WTC11 (cell line): ENCODE measurements around the gene NPAS3. TPM values are rescaled to one million over a fixed set of nuclear protein-coding genes. Genes with fewer than 3 reads are reported as not detected.

Experiments
- ATAC-seq: fragments of 200-7000 bp; cut with Tn5 transposase; 2 replicates; pipeline ENCODE4 v1.10.0; 2021; ENCODE audit warnings: mild to moderate bottlenecking, moderate library complexity
- CTCF ChIA-PET: fragments of 300-600 bp; sonication (Branson Sonifier 250); formaldehyde crosslinking; loops from one replicate; lab custom pipeline; 2021; ENCODE audit warnings: antibody characterized with exemption; lab: Charles Lee
- POLR2A ChIA-PET: fragments of 350-600 bp; sonication (Branson Sonifier 250); formaldehyde crosslinking; loops from one replicate; lab custom pipeline; 2021; ENCODE audit warnings: antibody characterized with exemption; lab: Charles Lee
- DNase-seq: peaks from one replicate; pipeline ENCODE4 v3.0.0; 2021; ENCODE audit warnings: low spot score
- H3K27ac Mint-ChIP-seq: 2 replicates; pipeline ENCODE4 v1.8.0; 2021; ENCODE audit warnings: mixed read lengths
- H3K27me3 Mint-ChIP-seq: 2 replicates; pipeline ENCODE4 v1.8.0; 2021; ENCODE audit warnings: low read depth, mild to moderate bottlenecking, moderate library complexity, mixed read lengths
- H3K36me3 Mint-ChIP-seq: 2 replicates; pipeline ENCODE4 v1.8.0; 2021; ENCODE audit warnings: mixed read lengths
- H3K4me1 Mint-ChIP-seq: 2 replicates; pipeline ENCODE4 v1.8.0; 2022; ENCODE audit warnings: mixed read lengths
- H3K4me3 Mint-ChIP-seq: 2 replicates; pipeline ENCODE4 v1.8.0; 2021; ENCODE audit warnings: mild to moderate bottlenecking, moderate library complexity, mixed read lengths
- H3K9me3 Mint-ChIP-seq: 2 replicates; pipeline ENCODE4 v1.8.0; 2021; ENCODE audit warnings: mixed read lengths
- CREM ChIP-seq: sonication (generic); formaldehyde crosslinking; IDR thresholded peaks from 2 replicates; pipeline ENCODE4 v1.8.1; 2022; ENCODE audit warnings: mild to moderate bottlenecking, missing genetic modification reagents, moderate library complexity
- ESRRA ChIP-seq: sonication (generic); formaldehyde crosslinking; IDR thresholded peaks from 2 replicates; pipeline ENCODE4 v1.8.1; 2022; ENCODE audit warnings: mild to moderate bottlenecking, missing genetic modification reagents, borderline replicate concordance
- FOXP1 ChIP-seq: sonication (generic); formaldehyde crosslinking; IDR thresholded peaks from 2 replicates; pipeline ENCODE4 v1.8.0; 2022; ENCODE audit warnings: missing genetic modification reagents, mild to moderate bottlenecking, moderate library complexity, borderline replicate concordance
- GABPB1 ChIP-seq: sonication (generic); formaldehyde crosslinking; IDR thresholded peaks from 2 replicates; pipeline ENCODE4 v1.8.1; 2023; ENCODE audit warnings: mild to moderate bottlenecking, missing genetic modification reagents
- JAZF1 ChIP-seq: fragments of 250-450 bp; sonication (Bioruptor Pico); IDR thresholded peaks from 2 replicates; pipeline ENCODE4 v1.9.0; 2021; ENCODE audit warnings: moderate library complexity, mild to moderate bottlenecking, inconsistent platforms
- KAT7 ChIP-seq: sonication (generic); formaldehyde crosslinking; IDR thresholded peaks from 2 replicates; pipeline ENCODE4 v1.8.1; 2023; ENCODE audit warnings: missing genetic modification reagents, mild to moderate bottlenecking, borderline replicate concordance
- MXD4 ChIP-seq: fragments of 250-450 bp; sonication (Bioruptor Pico); IDR thresholded peaks from 2 replicates; pipeline ENCODE4 v1.8.0; 2021; ENCODE audit warnings: mild to moderate bottlenecking, moderate library complexity, borderline replicate concordance
- NFYB ChIP-seq: sonication (generic); formaldehyde crosslinking; conservative IDR thresholded peaks from 2 replicates; pipeline ENCODE4 v1.8.0; 2022; ENCODE audit warnings: low read depth, missing genetic modification reagents
- TEAD1 ChIP-seq: sonication (generic); formaldehyde crosslinking; IDR thresholded peaks from 2 replicates; pipeline ENCODE4 v1.8.0; 2022; ENCODE audit warnings: mild to moderate bottlenecking, missing genetic modification reagents
- ZNF232 ChIP-seq: sonication (generic); formaldehyde crosslinking; IDR thresholded peaks from 2 replicates; pipeline ENCODE4 v1.8.0; 2022; ENCODE audit warnings: mild to moderate bottlenecking, missing genetic modification reagents
- ZNF396 ChIP-seq: fragments of 250-450 bp; sonication (Bioruptor Pico); IDR thresholded peaks from 2 replicates; pipeline ENCODE4 v1.8.0; 2021; ENCODE audit warnings: mild to moderate bottlenecking, moderate library complexity, borderline replicate concordance
- total RNA-seq: library from RNA; stranded (reverse); gene quantifications from 3 replicates; pipeline ENCODE4 v1.2.3, GENCODE V29; 2021
- TF ChIP-seq, protein P1 (sequence below): fragments of 250-450 bp; sonication (Bioruptor Pico); IDR thresholded peaks from 2 replicates; pipeline ENCODE4 v1.9.0; 2021; ENCODE audit warnings: mild to moderate bottlenecking, borderline replicate concordance
- TF ChIP-seq, protein P2 (sequence below): sonication (generic); formaldehyde crosslinking; IDR thresholded peaks from 2 replicates; pipeline ENCODE4 v1.8.0; 2023; ENCODE audit warnings: missing genetic modification reagents
- TF ChIP-seq, protein P3 (sequence below): sonication (generic); formaldehyde crosslinking; IDR thresholded peaks from 2 replicates; pipeline ENCODE4 v1.8.1; 2023; ENCODE audit warnings: mild to moderate bottlenecking, missing genetic modification reagents, moderate library complexity
- TF ChIP-seq, protein P4 (sequence below): sonication (generic); formaldehyde crosslinking; IDR thresholded peaks from 2 replicates; pipeline ENCODE4 v1.8.0; 2022; ENCODE audit warnings: mild to moderate bottlenecking, missing genetic modification reagents
- TF ChIP-seq, protein P5 (sequence below): sonication (generic); formaldehyde crosslinking; IDR thresholded peaks from 2 replicates; pipeline ENCODE4 v1.8.0; 2022; ENCODE audit warnings: mild to moderate bottlenecking, missing genetic modification reagents

The NPAS3 gene
- total RNA-seq, 1 experiment from 2014 or later: 3.2 TPM

DNA sequence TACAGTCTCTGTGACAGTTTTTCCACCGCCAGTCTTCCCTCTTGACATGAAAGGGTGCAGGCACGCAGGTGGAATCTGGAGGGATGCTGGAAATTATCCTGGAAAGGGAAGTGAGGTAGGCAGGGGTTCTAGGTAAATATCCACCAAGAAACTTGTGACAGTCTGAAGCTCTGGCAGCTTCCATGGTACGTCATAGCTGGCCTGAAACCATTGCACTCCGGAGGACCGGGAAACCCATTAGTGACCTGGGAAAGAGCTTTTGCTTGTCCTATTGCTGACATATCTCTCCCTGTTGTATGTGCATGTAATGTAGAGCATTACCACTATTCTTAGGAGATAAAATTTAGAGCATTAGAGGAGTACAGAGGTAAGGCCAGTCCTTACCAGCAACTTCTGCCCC, 736.2 kb downstream of the NPAS3 start (continued):
- TF ChIP-seq, protein P1, sequence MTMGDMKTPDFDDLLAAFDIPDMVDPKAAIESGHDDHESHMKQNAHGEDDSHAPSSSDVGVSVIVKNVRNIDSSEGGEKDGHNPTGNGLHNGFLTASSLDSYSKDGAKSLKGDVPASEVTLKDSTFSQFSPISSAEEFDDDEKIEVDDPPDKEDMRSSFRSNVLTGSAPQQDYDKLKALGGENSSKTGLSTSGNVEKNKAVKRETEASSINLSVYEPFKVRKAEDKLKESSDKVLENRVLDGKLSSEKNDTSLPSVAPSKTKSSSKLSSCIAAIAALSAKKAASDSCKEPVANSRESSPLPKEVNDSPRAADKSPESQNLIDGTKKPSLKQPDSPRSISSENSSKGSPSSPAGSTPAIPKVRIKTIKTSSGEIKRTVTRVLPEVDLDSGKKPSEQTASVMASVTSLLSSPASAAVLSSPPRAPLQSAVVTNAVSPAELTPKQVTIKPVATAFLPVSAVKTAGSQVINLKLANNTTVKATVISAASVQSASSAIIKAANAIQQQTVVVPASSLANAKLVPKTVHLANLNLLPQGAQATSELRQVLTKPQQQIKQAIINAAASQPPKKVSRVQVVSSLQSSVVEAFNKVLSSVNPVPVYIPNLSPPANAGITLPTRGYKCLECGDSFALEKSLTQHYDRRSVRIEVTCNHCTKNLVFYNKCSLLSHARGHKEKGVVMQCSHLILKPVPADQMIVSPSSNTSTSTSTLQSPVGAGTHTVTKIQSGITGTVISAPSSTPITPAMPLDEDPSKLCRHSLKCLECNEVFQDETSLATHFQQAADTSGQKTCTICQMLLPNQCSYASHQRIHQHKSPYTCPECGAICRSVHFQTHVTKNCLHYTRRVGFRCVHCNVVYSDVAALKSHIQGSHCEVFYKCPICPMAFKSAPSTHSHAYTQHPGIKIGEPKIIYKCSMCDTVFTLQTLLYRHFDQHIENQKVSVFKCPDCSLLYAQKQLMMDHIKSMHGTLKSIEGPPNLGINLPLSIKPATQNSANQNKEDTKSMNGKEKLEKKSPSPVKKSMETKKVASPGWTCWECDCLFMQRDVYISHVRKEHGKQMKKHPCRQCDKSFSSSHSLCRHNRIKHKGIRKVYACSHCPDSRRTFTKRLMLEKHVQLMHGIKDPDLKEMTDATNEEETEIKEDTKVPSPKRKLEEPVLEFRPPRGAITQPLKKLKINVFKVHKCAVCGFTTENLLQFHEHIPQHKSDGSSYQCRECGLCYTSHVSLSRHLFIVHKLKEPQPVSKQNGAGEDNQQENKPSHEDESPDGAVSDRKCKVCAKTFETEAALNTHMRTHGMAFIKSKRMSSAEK (CRISPR knock-in tag): no peak
- TF ChIP-seq FOXP1 (no peak), NFYB (CRISPR knock-in tag) (no peak), MXD4 (CRISPR knock-in tag) (no peak)

DNA sequence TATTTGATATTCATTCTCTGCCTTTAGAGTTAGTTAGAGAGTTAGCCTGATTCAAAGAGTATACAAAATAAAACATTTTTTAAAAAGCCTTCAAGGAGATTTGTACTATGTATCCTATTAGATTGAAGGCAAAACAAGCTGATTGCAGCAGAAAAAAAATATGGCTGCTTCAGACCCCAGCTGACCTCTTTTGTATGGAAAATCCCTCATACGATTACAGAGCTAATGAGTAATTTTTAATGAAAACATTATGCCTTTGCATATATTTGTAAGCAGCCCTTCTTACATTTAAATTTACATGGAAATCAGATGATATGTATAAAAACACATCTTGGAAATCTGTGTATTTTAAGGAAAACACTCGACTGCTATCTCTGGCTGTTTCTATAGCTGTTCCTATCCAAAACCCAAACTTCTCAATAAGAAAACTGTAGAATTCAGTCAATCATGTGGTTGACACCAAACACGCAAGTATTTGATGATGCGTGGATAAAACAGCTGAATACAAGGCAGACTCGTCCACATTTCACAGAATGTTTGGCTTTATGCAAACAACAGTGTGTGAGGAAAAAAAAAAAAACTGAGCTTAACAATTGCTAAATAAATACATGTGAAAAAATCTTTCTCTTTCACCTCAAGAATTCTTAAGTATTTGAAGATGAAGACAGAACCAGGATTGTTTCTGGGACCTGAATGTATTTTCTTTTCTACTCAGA, 736.9 kb downstream of the NPAS3 start:
- Mint-ChIP-seq H3K9me3 (peaks cover under 1% of the 10 kb centered on the region), H3K27ac (no peak overlapping the region), H3K4me1 (peaks cover 39% of the 10 kb centered on the region), H3K36me3 (peaks cover 1% of the 10 kb centered on the region; the same call in 1 of the 2 replicates), H3K4me3 (no peak overlapping the region), H3K27me3 (no peaks in the 10 kb centered on the region)
- ChIA-PET POLR2A (no interaction called here), CTCF (interaction anchor here (0.6 to 2.0 kb wide), 28 partner anchors 10 to 966 kb away, joined by 3 to 34 read pairs (median 4); no protein-coding TSS in a partner anchor)
- TF ChIP-seq ESRRA (CRISPR knock-in tag) (no peak), TEAD1 (CRISPR knock-in tag) (no peak), JAZF1 (CRISPR knock-in tag) (no peak), KAT7 (CRISPR knock-in tag) (no peak), GABPB1 (CRISPR knock-in tag) (no peak), ZNF232 (CRISPR knock-in tag) (no peak)
- TF ChIP-seq, protein P2, sequence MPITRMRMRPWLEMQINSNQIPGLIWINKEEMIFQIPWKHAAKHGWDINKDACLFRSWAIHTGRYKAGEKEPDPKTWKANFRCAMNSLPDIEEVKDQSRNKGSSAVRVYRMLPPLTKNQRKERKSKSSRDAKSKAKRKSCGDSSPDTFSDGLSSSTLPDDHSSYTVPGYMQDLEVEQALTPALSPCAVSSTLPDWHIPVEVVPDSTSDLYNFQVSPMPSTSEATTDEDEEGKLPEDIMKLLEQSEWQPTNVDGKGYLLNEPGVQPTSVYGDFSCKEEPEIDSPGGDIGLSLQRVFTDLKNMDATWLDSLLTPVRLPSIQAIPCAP: no peak
- DNase-seq (no peak), ATAC-seq (no peak)

DNA sequence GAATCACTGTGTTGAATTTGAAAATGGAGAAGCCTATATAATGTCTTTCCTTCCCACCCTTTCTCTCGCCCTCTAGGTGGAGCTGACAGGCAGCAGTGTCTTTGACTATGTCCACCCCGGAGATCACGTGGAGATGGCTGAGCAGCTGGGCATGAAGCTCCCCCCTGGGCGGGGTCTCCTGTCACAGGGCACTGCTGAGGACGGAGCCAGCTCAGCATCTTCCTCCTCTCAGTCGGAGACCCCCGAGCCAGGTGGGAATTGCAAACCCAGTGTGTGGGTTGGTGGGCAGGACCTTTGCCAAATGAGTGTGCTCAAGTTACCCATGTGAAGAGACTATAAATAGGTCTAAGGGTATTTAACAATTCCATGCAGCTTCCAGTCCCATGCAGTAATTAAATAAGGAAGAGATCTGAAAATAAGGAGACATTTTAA, 737.5 kb downstream of the NPAS3 start:
- H3K4me1 Mint-ChIP-seq: peaks cover 36% of the 10 kb centered on the region
- H3K36me3 Mint-ChIP-seq: no peaks in the 10 kb centered on the region
- H3K9me3 Mint-ChIP-seq: no peaks in the 10 kb centered on the region
- H3K27me3 Mint-ChIP-seq: no peaks in the 10 kb centered on the region
- TF ChIP-seq ZNF396 (CRISPR knock-in tag): no peak
- TF ChIP-seq, protein P3, sequence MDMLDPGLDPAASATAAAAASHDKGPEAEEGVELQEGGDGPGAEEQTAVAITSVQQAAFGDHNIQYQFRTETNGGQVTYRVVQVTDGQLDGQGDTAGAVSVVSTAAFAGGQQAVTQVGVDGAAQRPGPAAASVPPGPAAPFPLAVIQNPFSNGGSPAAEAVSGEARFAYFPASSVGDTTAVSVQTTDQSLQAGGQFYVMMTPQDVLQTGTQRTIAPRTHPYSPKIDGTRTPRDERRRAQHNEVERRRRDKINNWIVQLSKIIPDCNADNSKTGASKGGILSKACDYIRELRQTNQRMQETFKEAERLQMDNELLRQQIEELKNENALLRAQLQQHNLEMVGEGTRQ (CRISPR knock-in tag): peak; percentile 93
- TF ChIP-seq, protein P4, sequence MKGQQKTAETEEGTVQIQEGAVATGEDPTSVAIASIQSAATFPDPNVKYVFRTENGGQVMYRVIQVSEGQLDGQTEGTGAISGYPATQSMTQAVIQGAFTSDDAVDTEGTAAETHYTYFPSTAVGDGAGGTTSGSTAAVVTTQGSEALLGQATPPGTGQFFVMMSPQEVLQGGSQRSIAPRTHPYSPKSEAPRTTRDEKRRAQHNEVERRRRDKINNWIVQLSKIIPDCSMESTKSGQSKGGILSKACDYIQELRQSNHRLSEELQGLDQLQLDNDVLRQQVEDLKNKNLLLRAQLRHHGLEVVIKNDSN (CRISPR knock-in tag): peak; percentile 93
- no peak for TF ChIP-seq CREM
- TF ChIP-seq, protein P5, sequence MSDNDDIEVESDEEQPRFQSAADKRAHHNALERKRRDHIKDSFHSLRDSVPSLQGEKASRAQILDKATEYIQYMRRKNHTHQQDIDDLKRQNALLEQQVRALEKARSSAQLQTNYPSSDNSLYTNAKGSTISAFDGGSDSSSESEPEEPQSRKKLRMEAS (CRISPR knock-in tag): peak; percentile 54; the same call in 1 of the 2 replicates
- H3K27ac Mint-ChIP-seq: no peak overlapping the region
- peak overlapping the region; percentile 25; the same call in 1 of the 2 replicates for H3K4me3 Mint-ChIP-seq
- peak; percentile 97 for ATAC-seq
- POLR2A ChIA-PET: no interaction called here
- DNase-seq: peak; percentile 77
- CTCF ChIA-PET: interaction anchor here (0.6 to 2.0 kb wide), 33 partner anchors 10 to 966 kb away, joined by 3 to 34 read pairs (median 3); no protein-coding TSS in a partner anchor
